ENCODE data around the gene ASIC2. TPM values are rescaled to one million over a fixed set of nuclear protein-coding genes. Genes with fewer than 3 reads are reported as not detected.

The ASIC2 gene
- total RNA-seq, 2 experiments from 2014 or later = not detected

GRCh38 chr17:33217891-33218290, 75.2 kb downstream of the ASIC2 start:
- ATAC-seq (ENCODE audit: poor library complexity) = no peak
- ChIA-PET POLR2A (no interaction called here), CTCF (no interaction called here)
- H3K4me1 Mint-ChIP-seq (ENCODE audit: low read depth) = no peaks in the 10 kb centered on the region
- no peaks in the 10 kb centered on the region for H3K27me3 ChIP-seq (ENCODE audit: control insufficient read depth in 1 of 2, insufficient read depth in 2 of 2, low read length in 2 of 2)
- H3K4me1 ChIP-seq (ENCODE audit: insufficient read depth, low read length) = no peaks in the 10 kb centered on the region
- H3K4me3 Mint-ChIP-seq = no peak overlapping the region
- no peaks in the 10 kb centered on the region for H3K36me3 Mint-ChIP-seq (ENCODE audit: low read depth)
- intact Hi-C loops (cut with DNase I, micrococcal nuclease) = no loop called here
- H3K27me3 Mint-ChIP-seq = peaks cover 32% of the 10 kb centered on the region
- H3K36me3 ChIP-seq (ENCODE audit: insufficient read depth, low read length) = no peaks in the 10 kb centered on the region
- no peak overlapping the region for H3K4me3 ChIP-seq (ENCODE audit: low read length)
- TF ChIP-seq CTCF (IDR thresholded peaks at IDR 0.05) = no peak
- no peak overlapping the region for H3K27ac ChIP-seq (ENCODE audit: low read depth in 1 of 2, low read length in 2 of 2)
- no peak overlapping the region for H3K27ac Mint-ChIP-seq
- DNase-seq = no peak
- no peaks in the 10 kb centered on the region for H3K9me3 ChIP-seq (ENCODE audit: control insufficient read depth in 1 of 2, insufficient read depth in 1 of 2, low read length in 2 of 2)
- H3K9me3 Mint-ChIP-seq = no peaks in the 10 kb centered on the region

- TF ChIP-seq CTCF (IDR thresholded peaks at IDR 0.05) = no peak
- Mint-ChIP-seq H3K36me3 (ENCODE audit: low read depth) (no peaks in the 10 kb centered on the region), H3K4me3 (no peak overlapping the region), H3K9me3 (no peaks in the 10 kb centered on the region), H3K27ac (no peak overlapping the region), H3K27me3 (peaks cover 40% of the 10 kb centered on the region), H3K4me1 (ENCODE audit: low read depth) (no peaks in the 10 kb centered on the region)
- Histone ChIP-seq H3K9me3 (ENCODE audit: control insufficient read depth in 1 of 2, insufficient read depth in 1 of 2, low read length in 2 of 2) (no peaks in the 10 kb centered on the region), H3K4me3 (ENCODE audit: low read length) (no peak overlapping the region), H3K27me3 (ENCODE audit: control insufficient read depth in 1 of 2, insufficient read depth in 2 of 2, low read length in 2 of 2) (no peaks in the 10 kb centered on the region), H3K27ac (ENCODE audit: low read depth in 1 of 2, low read length in 2 of 2) (no peak overlapping the region), H3K4me1 (ENCODE audit: insufficient read depth, low read length) (no peaks in the 10 kb centered on the region), H3K36me3 (ENCODE audit: insufficient read depth, low read length) (no peaks in the 10 kb centered on the region)
- CTCF ChIA-PET = no interaction called here
- POLR2A ChIA-PET = no interaction called here
- ATAC-seq (ENCODE audit: poor library complexity) = no peak
- no peak for DNase-seq
- intact Hi-C loops (cut with DNase I, micrococcal nuclease) = no loop called here
Observed at GRCh38 chr17:33214996-33215395, 78.1 kb downstream of the ASIC2 start.

- H3K4me1 Mint-ChIP-seq (ENCODE audit: low read depth) = no peaks in the 10 kb centered on the region
- ATAC-seq (ENCODE audit: poor library complexity) = no peak
- no peak overlapping the region for H3K4me3 ChIP-seq (ENCODE audit: low read length)
- H3K27ac Mint-ChIP-seq = no peak overlapping the region
- H3K36me3 Mint-ChIP-seq (ENCODE audit: low read depth) = no peaks in the 10 kb centered on the region
- H3K27me3 ChIP-seq (ENCODE audit: control insufficient read depth in 1 of 2, insufficient read depth in 2 of 2, low read length in 2 of 2) = no peaks in the 10 kb centered on the region
- POLR2A ChIA-PET = no interaction called here
- H3K4me1 ChIP-seq (ENCODE audit: insufficient read depth, low read length) = no peaks in the 10 kb centered on the region
- H3K27ac ChIP-seq (ENCODE audit: low read depth in 1 of 2, low read length in 2 of 2) = no peak overlapping the region
- no peaks in the 10 kb centered on the region for H3K36me3 ChIP-seq (ENCODE audit: insufficient read depth, low read length)
- CTCF ChIA-PET = no interaction called here
- no peak for TF ChIP-seq CTCF (IDR thresholded peaks at IDR 0.05)
- DNase-seq = no peak
- no peaks in the 10 kb centered on the region for H3K9me3 Mint-ChIP-seq
- H3K9me3 ChIP-seq (ENCODE audit: control insufficient read depth in 1 of 2, insufficient read depth in 1 of 2, low read length in 2 of 2) = no peaks in the 10 kb centered on the region
- intact Hi-C loops (cut with DNase I, micrococcal nuclease) = no loop called here
- H3K27me3 Mint-ChIP-seq = peaks cover 29% of the 10 kb centered on the region
- no peak overlapping the region for H3K4me3 Mint-ChIP-seq
Observed at GRCh38 chr17:33210285-33210684, 82.8 kb downstream of the ASIC2 start.

All from CD4-positive, alpha-beta T cell (primary cell).